Measurements from ENCODE around the gene PTK6. TPM values are rescaled to one million over a fixed set of nuclear protein-coding genes. Genes with fewer than 3 reads are reported as not detected.

Gene PTK6
- total RNA-seq, result under 1 TPM in 1 of 2 donors, not detected in 1; 0.60 TPM
- long read RNA-seq, donor 1, result 0 reads
- long read RNA-seq, donor 2, result 0 reads

- DNase-seq (ENCODE audit: low spot score), result peak; percentile 87
- intact Hi-C loops (cut with DNase I), result loop anchor here in 1 of 2 donors (5.0 to 10.0 kb wide), 2 partner anchors 108 to 435 kb away; no protein-coding TSS in a partner anchor
These were observed at the start of gene PTK6 for GRCh38 chr20:63536997-63537524. Gene PTK6 (minus strand): TSS chr20:63537376. CDS start chr20:63537314, 62 bp downstream.

- DNase-seq (ENCODE audit: low spot score), result no peak
- intact Hi-C loops (cut with DNase I), result loop anchor here in 1 of 2 donors (5.0 kb wide), 1 partner anchor 456 kb away; no protein-coding TSS in a partner anchor
These were observed 49.6 kb upstream of the PTK6 start for GRCh38 chr20:63586797-63587196.

- peak; percentile 23 for DNase-seq (ENCODE audit: low spot score)
- intact Hi-C loops (cut with DNase I), result loop anchor here in 1 of 2 donors (5.0 kb wide), 1 partner anchor 456 kb away; no protein-coding TSS in a partner anchor
These were observed 48.7 kb upstream of the PTK6 start for GRCh38 chr20:63585616-63586565.

- DNase-seq (ENCODE audit: low spot score), result no peak
- intact Hi-C loops (cut with DNase I), result no loop called here
These were observed 45.3 kb upstream of the PTK6 start for GRCh38 chr20:63582382-63583063.

GRCh38 chr20:63580796-63581461 is 43.8 kb upstream of the PTK6 start:
- intact Hi-C loops (cut with DNase I), result no loop called here
- DNase-seq (ENCODE audit: low spot score), result no peak

- DNase-seq (ENCODE audit: low spot score), result no peak
- intact Hi-C loops (cut with DNase I), result no loop called here
These were observed 42.0 kb upstream of the PTK6 start for GRCh38 chr20:63579017-63579694.

GRCh38 chr20:63578224-63579016 is 41.2 kb upstream of the PTK6 start:
- no peak for DNase-seq (ENCODE audit: low spot score)
- intact Hi-C loops (cut with DNase I), result no loop called here

GRCh38 chr20:63577317-63577894 is 40.2 kb upstream of the PTK6 start:
- intact Hi-C loops (cut with DNase I), result no loop called here
- DNase-seq (ENCODE audit: low spot score), result no peak

GRCh38 chr20:63576311-63576710 is 39.1 kb upstream of the PTK6 start:
- intact Hi-C loops (cut with DNase I), result no loop called here
- no peak for DNase-seq (ENCODE audit: low spot score)

GRCh38 chr20:63574829-63575743 is 37.9 kb upstream of the PTK6 start:
- intact Hi-C loops (cut with DNase I), result loop anchor here in 1 of 2 donors (5.0 kb wide), 1 partner anchor 1373 kb away; no protein-coding TSS in a partner anchor
- no peak for DNase-seq (ENCODE audit: low spot score)

- intact Hi-C loops (cut with DNase I), result loop anchor here in 1 of 2 donors (5.0 kb wide), 1 partner anchor 1372 kb away; no protein-coding TSS in a partner anchor
- peak; percentile 93 for DNase-seq (ENCODE audit: low spot score)
These were observed 37.1 kb upstream of the PTK6 start, which contains the start of gene HELZ2 for GRCh38 chr20:63574156-63574828. Gene HELZ2 (minus strand): TSS chr20:63574239. CDS start chr20:63572385, 1,854 bp downstream.

GRCh38 chr20:63573647-63574131 is 36.5 kb upstream of the PTK6 start:
- intact Hi-C loops (cut with DNase I), result loop anchor here in 1 of 2 donors (5.0 kb wide), 1 partner anchor 1371 kb away; no protein-coding TSS in a partner anchor
- DNase-seq (ENCODE audit: low spot score), result no peak

GRCh38 chr20:63572788-63573646 is 35.8 kb upstream of the PTK6 start:
- DNase-seq (ENCODE audit: low spot score), result no peak
- intact Hi-C loops (cut with DNase I), result loop anchor here in 1 of 2 donors (5.0 kb wide), 1 partner anchor 1371 kb away; no protein-coding TSS in a partner anchor

- DNase-seq (ENCODE audit: low spot score), result no peak
- intact Hi-C loops (cut with DNase I), result loop anchor here in 1 of 2 donors (5.0 kb wide), 1 partner anchor 1370 kb away; no protein-coding TSS in a partner anchor
These were observed 35.1 kb upstream of the PTK6 start for GRCh38 chr20:63572071-63572787.

Data from posterior vena cava (tissue), 2 donors.